Ishikawa (cell line): Measurements from ENCODE around the gene CACHD1.
A peak's percentile ranks its signal among the peaks of the same experiment; 100 is the strongest.

ENCODE experiments used
- CEBPB ChIP-seq: IDR thresholded peaks from 2 replicates; pipeline ENCODE4 v1.6.1; 2012
- CREB1 ChIP-seq: IDR thresholded peaks from 2 replicates; pipeline ENCODE4 v1.6.1; 2012; ENCODE audit warnings: low read depth
- EGR1 ChIP-seq: IDR thresholded peaks from 2 replicates; pipeline ENCODE4 v1.6.1; 2012
- EP300 ChIP-seq: IDR thresholded peaks from 2 replicates; pipeline ENCODE4 v1.6.1; 2012; ENCODE audit warnings: borderline replicate concordance
- FOXM1 ChIP-seq: IDR thresholded peaks from 2 replicates; pipeline ENCODE4 v1.6.1; 2012; ENCODE audit warnings: low read depth, borderline replicate concordance
- NFIC ChIP-seq: IDR thresholded peaks from 2 replicates; pipeline ENCODE4 v1.6.1; 2012
- RAD21 ChIP-seq: IDR thresholded peaks from 2 replicates; pipeline ENCODE4 v1.6.1; 2012; ENCODE audit warnings: low read depth
- TAF1 ChIP-seq: IDR thresholded peaks from 2 replicates; pipeline ENCODE4 v1.6.1; 2012; ENCODE audit warnings: low read depth, mild to moderate bottlenecking
- TCF12 ChIP-seq: IDR thresholded peaks from 2 replicates; pipeline ENCODE4 v1.6.1; 2012; ENCODE audit warnings: low read depth
- TEAD4 ChIP-seq: IDR thresholded peaks from 2 replicates; pipeline ENCODE4 v1.6.1; 2012
- YY1 ChIP-seq: IDR thresholded peaks from 2 replicates; pipeline ENCODE4 v1.6.1; 2012; ENCODE audit warnings: low read depth
- ZBTB7A ChIP-seq: IDR thresholded peaks from 2 replicates; pipeline ENCODE4 v1.6.1; 2012; ENCODE audit warnings: low read depth
- TF ChIP-seq, protein P1 (sequence below): IDR thresholded peaks from 2 replicates; pipeline ENCODE4 v1.6.1; 2012; ENCODE audit warnings: low read depth, mild to moderate bottlenecking
- TF ChIP-seq, protein P2 (sequence below): IDR thresholded peaks from 2 replicates; pipeline ENCODE4 v1.6.1; 2012
- TF ChIP-seq, protein P3 (sequence below): IDR thresholded peaks from 2 replicates; pipeline ENCODE4 v1.6.1; 2012

The CACHD1 gene

DNA sequence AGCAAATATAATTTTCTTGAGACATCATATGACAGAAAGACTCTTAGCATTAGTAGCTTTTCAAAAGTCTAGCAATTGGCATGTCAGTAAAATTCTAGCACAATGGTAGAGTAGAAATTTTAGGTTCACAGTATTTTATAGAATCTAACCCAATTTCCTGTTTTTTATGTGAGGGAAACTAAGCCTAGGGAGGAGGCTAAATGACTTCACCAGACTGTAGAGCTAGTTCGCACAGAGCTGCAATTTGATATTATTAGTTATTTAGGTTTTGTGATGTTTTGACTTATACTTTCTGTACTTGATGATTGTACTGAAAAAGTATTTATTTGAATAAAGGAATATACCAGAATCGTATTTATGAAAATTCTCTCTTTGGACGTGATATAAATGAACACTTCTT lies 68.5 kb downstream of the CACHD1 start:
- TF ChIP-seq RAD21 = no peak
- TF ChIP-seq, protein P1, sequence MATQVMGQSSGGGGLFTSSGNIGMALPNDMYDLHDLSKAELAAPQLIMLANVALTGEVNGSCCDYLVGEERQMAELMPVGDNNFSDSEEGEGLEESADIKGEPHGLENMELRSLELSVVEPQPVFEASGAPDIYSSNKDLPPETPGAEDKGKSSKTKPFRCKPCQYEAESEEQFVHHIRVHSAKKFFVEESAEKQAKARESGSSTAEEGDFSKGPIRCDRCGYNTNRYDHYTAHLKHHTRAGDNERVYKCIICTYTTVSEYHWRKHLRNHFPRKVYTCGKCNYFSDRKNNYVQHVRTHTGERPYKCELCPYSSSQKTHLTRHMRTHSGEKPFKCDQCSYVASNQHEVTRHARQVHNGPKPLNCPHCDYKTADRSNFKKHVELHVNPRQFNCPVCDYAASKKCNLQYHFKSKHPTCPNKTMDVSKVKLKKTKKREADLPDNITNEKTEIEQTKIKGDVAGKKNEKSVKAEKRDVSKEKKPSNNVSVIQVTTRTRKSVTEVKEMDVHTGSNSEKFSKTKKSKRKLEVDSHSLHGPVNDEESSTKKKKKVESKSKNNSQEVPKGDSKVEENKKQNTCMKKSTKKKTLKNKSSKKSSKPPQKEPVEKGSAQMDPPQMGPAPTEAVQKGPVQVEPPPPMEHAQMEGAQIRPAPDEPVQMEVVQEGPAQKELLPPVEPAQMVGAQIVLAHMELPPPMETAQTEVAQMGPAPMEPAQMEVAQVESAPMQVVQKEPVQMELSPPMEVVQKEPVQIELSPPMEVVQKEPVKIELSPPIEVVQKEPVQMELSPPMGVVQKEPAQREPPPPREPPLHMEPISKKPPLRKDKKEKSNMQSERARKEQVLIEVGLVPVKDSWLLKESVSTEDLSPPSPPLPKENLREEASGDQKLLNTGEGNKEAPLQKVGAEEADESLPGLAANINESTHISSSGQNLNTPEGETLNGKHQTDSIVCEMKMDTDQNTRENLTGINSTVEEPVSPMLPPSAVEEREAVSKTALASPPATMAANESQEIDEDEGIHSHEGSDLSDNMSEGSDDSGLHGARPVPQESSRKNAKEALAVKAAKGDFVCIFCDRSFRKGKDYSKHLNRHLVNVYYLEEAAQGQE = no peak
- TF ChIP-seq TCF12 = no peak
- TF ChIP-seq, protein P2, sequence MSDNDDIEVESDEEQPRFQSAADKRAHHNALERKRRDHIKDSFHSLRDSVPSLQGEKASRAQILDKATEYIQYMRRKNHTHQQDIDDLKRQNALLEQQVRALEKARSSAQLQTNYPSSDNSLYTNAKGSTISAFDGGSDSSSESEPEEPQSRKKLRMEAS = no peak
- no peak for TF ChIP-seq EP300
- TF ChIP-seq NFIC = no peak
- TF ChIP-seq ZBTB7A = no peak
- no peak for TF ChIP-seq CEBPB
- no peak for TF ChIP-seq FOXM1
- no peak for TF ChIP-seq TEAD4
- TF ChIP-seq EGR1 = no peak
- TF ChIP-seq, protein P3, sequence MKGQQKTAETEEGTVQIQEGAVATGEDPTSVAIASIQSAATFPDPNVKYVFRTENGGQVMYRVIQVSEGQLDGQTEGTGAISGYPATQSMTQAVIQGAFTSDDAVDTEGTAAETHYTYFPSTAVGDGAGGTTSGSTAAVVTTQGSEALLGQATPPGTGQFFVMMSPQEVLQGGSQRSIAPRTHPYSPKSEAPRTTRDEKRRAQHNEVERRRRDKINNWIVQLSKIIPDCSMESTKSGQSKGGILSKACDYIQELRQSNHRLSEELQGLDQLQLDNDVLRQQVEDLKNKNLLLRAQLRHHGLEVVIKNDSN = no peak
- no peak for TF ChIP-seq YY1
- no peak for TF ChIP-seq CREB1
- TF ChIP-seq TAF1 = no peak

DNA sequence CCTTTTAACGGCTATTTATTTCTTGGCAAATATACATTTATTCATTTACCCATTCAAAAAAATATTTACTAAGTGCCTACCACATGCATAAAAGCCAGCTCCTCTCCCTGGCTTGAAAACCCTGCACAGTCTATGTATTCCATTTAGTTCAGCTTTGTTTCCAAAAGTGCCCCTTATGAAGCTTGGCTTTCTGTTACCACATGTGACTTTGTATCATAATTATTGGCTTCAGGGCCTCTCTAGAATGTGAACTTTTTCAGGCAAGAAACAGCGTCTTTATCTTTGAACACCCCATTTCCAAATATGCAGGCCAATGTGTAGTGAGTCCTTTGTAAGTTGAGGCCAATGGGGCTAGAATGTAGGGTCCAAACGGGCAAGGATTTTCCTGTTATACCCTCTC lies 69.4 kb downstream of the CACHD1 start:
- no peak for TF ChIP-seq EP300

DNA sequence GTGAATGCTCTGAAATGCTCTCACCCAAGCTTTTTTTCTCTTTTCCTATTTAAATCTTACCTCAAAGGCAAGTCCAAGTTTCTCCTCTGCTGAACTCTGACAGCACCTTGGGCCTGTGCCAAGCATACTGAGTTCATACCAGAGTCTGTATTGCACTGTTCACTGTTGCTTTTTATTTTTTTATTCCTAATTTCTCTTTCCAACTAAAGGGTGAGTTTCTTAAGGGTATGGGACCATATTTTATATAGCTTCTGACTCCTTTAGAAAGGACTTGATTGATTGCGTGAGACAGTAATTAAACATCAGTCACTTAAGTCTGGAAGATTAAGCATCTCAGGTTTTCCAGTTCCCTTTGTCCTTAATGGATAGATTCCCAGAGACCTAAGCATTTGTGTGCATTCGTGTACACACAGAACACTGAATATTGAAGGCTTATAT lies 69.9 kb downstream of the CACHD1 start:
- TF ChIP-seq, protein P3 = no peak
- peak; percentile 68 for TF ChIP-seq NFIC

DNA sequence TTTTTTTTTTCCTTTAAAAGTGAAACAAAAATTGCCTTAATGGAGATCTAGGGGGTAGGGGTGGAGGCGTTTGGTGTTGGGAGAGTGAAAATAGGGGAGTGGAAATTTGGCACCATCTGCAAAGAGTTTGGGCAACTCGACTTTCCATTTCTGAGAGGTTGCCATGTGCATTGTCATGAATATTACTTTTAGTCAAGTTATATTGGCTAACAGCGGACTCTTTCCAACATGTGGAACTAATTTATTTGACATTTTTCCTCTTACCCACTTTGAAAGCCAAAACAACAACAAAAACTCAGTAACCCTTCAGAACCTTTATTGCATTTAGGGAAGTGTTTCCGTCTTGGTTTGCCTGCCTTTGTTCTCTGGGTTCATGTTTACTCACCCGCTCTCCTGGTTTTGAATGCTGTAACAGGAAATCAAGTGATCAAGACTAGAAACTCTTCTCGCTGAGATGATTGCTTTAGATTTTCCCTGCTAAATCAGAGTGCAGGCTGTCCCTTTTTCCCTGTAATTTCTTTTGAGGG lies 70.4 kb downstream of the CACHD1 start:
- TF ChIP-seq EGR1 = no peak
- TF ChIP-seq RAD21 = no peak
- TF ChIP-seq YY1 = no peak
- no peak for TF ChIP-seq TCF12
- TF ChIP-seq TAF1 = no peak
- TF ChIP-seq, protein P3 = no peak
- no peak for TF ChIP-seq CEBPB
- no peak for TF ChIP-seq EP300
- TF ChIP-seq, protein P1 = no peak

DNA sequence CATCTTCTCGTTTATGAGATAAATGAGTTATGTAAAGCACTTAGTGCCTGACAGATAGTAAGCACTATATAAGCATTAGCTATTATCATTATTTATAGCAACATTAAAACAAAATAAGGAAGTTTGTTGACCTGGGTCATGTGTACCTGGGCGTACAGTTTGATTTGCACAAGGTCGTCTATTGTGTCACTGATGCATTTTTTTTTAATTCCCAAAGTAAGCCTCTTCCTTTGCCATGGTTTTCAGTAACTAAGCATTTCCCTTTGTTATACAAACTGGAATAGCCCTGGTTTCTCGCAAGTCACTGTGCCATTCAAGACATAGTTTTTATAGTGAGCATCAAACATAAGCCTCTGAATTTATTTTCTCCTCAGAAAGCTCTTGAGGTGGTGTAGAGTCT lies 72.2 kb downstream of the CACHD1 start:
- TF ChIP-seq RAD21 (no peak), ZBTB7A (no peak), FOXM1 (no peak), EGR1 (no peak), TEAD4 (no peak)
- TF ChIP-seq, protein P3 = no peak
- TF ChIP-seq, protein P2 = no peak

DNA sequence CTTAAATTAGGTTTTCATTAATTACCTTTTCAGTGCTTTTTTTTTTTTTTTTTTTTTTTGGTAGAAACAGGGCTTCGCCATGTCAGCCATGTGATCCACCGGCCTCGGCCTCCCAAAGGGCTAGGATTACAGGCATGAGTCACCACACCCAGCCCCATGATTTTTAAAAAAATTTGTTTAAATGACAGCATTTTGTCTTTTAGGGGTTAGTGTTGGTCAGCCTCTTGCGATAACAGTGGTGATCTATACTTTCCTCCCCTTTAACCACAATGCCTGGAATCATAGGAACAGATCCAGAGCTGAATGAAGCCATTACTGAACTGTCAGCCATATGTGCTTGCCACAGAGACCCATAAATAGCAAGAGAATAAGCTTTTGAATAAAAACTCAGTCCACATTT lies 73.9 kb downstream of the CACHD1 start:
- TF ChIP-seq, protein P3 = no peak
- no peak for TF ChIP-seq TAF1
- TF ChIP-seq, protein P1 = no peak
- TF ChIP-seq YY1 = no peak
- TF ChIP-seq ZBTB7A = no peak
- no peak for TF ChIP-seq FOXM1
- no peak for TF ChIP-seq TCF12
- TF ChIP-seq TEAD4 = no peak
- no peak for TF ChIP-seq NFIC
- TF ChIP-seq CEBPB = no peak
- TF ChIP-seq, protein P2 = no peak
